ENCODE results near the gene WASHC4.
A peak's percentile ranks its signal among the peaks of the same experiment; 100 is the strongest.

WASHC4 gene

GRCh38 chr12:105083551-105084105 is 23.9 kb upstream of the WASHC4 start:
- peak overlapping the region; percentile 7 for H4K91ac ChIP-seq (ENCODE audit: low read depth, low read length)
- H2AK5ac ChIP-seq (ENCODE audit: low read length), result no peak overlapping the region
- no peak overlapping the region for H2BK120ac ChIP-seq (ENCODE audit: insufficient read depth, low read length, poor library complexity)
- no peak overlapping the region for H3K23ac ChIP-seq (ENCODE audit: low read length)
- H3K79me1 ChIP-seq (ENCODE audit: low read length), result no peaks in the 10 kb centered on the region
- no peak overlapping the region for H2BK12ac ChIP-seq (ENCODE audit: low read length)
- no peak overlapping the region for H3K27ac ChIP-seq (ENCODE audit: low read depth, low read length)
- WGBS (ENCODE audit: extremely low coverage, insufficient coverage, insufficient read length), result no CpG with 5 or more reads among the region's 18 CpGs
- H3K4me2 ChIP-seq (ENCODE audit: low read length), result peak overlapping the region; percentile 68
- H3K18ac ChIP-seq (ENCODE audit: low read length), result no peak overlapping the region
- no peak overlapping the region for H4K12ac ChIP-seq (ENCODE audit: low read depth, low read length)
- no peaks in the 10 kb centered on the region for H3K36me3 ChIP-seq (ENCODE audit: control insufficient read depth in 1 of 2, insufficient read depth in 2 of 2, low read length in 2 of 2)
- no peak overlapping the region for H2BK5ac ChIP-seq (ENCODE audit: low read depth, low read length, poor library complexity)
- H3K9me3 ChIP-seq (ENCODE audit: insufficient read depth, low read depth, low read length), result no peaks in the 10 kb centered on the region
- no peak overlapping the region for H3K9ac ChIP-seq (ENCODE audit: low read length)
- peak overlapping the region; percentile 16 for H4K8ac ChIP-seq (ENCODE audit: low read depth, low read length)
- H3K4me1 ChIP-seq (ENCODE audit: control insufficient read depth in 1 of 2, insufficient read depth in 2 of 2, low read length in 2 of 2), result peaks cover 4 to 9% of the 10 kb centered on the region in 2 experiments
- no peaks in the 10 kb centered on the region for H3K79me2 ChIP-seq (ENCODE audit: control insufficient read depth, insufficient read depth, low read length, poor library complexity)
- no peak overlapping the region for H3K14ac ChIP-seq (ENCODE audit: low read length)
- H3K4me3 ChIP-seq (ENCODE audit: low read depth, low read length), result no peak overlapping the region
- H3K4ac ChIP-seq (ENCODE audit: low read depth, low read length), result no peak overlapping the region
- DNase-seq, result peak; percentile 31 to 47
- H3K27me3 ChIP-seq (ENCODE audit: insufficient read depth, low read length), result peaks cover 5% of the 10 kb centered on the region
- H2AFZ ChIP-seq (ENCODE audit: insufficient read depth, low read length, poor library complexity), result no peak overlapping the region

GRCh38 chr12:105084251-105085250 is 23.0 kb upstream of the WASHC4 start, which contains the start of gene ALDH1L2:
Gene ALDH1L2 (minus strand): TSS chr12:105084458. CDS start chr12:105084436, 22 bp downstream.
- Histone ChIP-seq H3K79me1 (ENCODE audit: low read length) (no peaks in the 10 kb centered on the region), H4K91ac (ENCODE audit: low read depth, low read length) (peak within 1 kb of the TSS; percentile 7), H3K27me3 (ENCODE audit: insufficient read depth, low read length) (peaks cover 5% of the 10 kb centered on the region), H3K14ac (ENCODE audit: low read length) (no peak within 1 kb of the TSS), H2AK5ac (ENCODE audit: low read length) (no peak within 1 kb of the TSS), H3K18ac (ENCODE audit: low read length) (no peak within 1 kb of the TSS), H3K36me3 (ENCODE audit: control insufficient read depth in 1 of 2, insufficient read depth in 2 of 2, low read length in 2 of 2) (no peaks in the 10 kb centered on the region), H2BK5ac (ENCODE audit: low read depth, low read length, poor library complexity) (no peak within 1 kb of the TSS), H3K9ac (ENCODE audit: low read length) (no peak within 1 kb of the TSS), H3K79me2 (ENCODE audit: control insufficient read depth, insufficient read depth, low read length, poor library complexity) (no peaks in the 10 kb centered on the region), H3K4ac (ENCODE audit: low read depth, low read length) (no peak within 1 kb of the TSS), H2BK12ac (ENCODE audit: low read length) (no peak within 1 kb of the TSS), H2BK120ac (ENCODE audit: insufficient read depth, low read length, poor library complexity) (no peak within 1 kb of the TSS), H3K23ac (ENCODE audit: low read length) (no peak within 1 kb of the TSS), H4K12ac (ENCODE audit: low read depth, low read length) (no peak within 1 kb of the TSS), H3K4me3 (ENCODE audit: low read depth, low read length) (peak within 1 kb of the TSS; percentile 71), H4K8ac (ENCODE audit: low read depth, low read length) (peak within 1 kb of the TSS; percentile 16), H3K27ac (ENCODE audit: low read depth, low read length) (no peak within 1 kb of the TSS), H3K4me1 (ENCODE audit: control insufficient read depth in 1 of 2, insufficient read depth in 2 of 2, low read length in 2 of 2) (peaks cover 4 to 9% of the 10 kb centered on the region in 2 experiments), H2AFZ (ENCODE audit: insufficient read depth, low read length, poor library complexity) (peak within 1 kb of the TSS; percentile 31), H3K9me3 (ENCODE audit: insufficient read depth, low read depth, low read length) (no peaks in the 10 kb centered on the region), H3K4me2 (ENCODE audit: low read length) (peak within 1 kb of the TSS; percentile 68)
- DNase-seq, result peak; percentile 77 to 84
- no CpG with 5 or more reads among the region's 75 CpGs for WGBS (ENCODE audit: extremely low coverage, insufficient coverage, insufficient read length)

DNA sequence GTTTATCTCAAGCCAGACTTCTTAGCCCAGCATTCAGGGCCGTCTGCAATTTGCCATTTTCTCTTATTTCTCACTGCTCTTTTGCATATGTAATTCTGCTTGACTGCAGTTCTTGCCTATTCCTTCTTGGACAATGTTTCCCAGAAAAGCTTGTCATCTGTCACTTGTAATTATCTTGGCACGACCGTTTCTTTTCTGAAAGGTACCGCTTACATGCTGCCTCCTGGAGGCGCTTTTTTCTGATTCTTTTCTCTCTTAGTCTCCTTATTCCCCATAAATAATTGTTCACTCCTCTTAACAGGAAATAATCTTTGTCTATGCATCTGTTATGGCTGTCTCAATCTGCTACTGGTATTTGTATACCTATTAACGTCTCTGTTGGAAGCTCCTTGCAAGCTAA is 22.0 kb upstream of the WASHC4 start:
- Histone ChIP-seq H2BK12ac (ENCODE audit: low read length) (no peak overlapping the region), H3K18ac (ENCODE audit: low read length) (no peak overlapping the region), H3K4me2 (ENCODE audit: low read length) (no peak overlapping the region), H2BK5ac (ENCODE audit: low read depth, low read length, poor library complexity) (no peak overlapping the region), H3K4ac (ENCODE audit: low read depth, low read length) (no peak overlapping the region), H4K8ac (ENCODE audit: low read depth, low read length) (no peak overlapping the region), H2AK5ac (ENCODE audit: low read length) (no peak overlapping the region), H3K27ac (ENCODE audit: low read depth, low read length) (no peak overlapping the region), H3K14ac (ENCODE audit: low read length) (no peak overlapping the region), H3K9me3 (ENCODE audit: insufficient read depth, low read depth, low read length) (no peaks in the 10 kb centered on the region), H4K91ac (ENCODE audit: low read depth, low read length) (no peak overlapping the region), H3K27me3 (ENCODE audit: insufficient read depth, low read length) (peaks cover 5% of the 10 kb centered on the region), H3K79me2 (ENCODE audit: control insufficient read depth, insufficient read depth, low read length, poor library complexity) (no peaks in the 10 kb centered on the region), H3K79me1 (ENCODE audit: low read length) (no peaks in the 10 kb centered on the region), H2BK120ac (ENCODE audit: insufficient read depth, low read length, poor library complexity) (no peak overlapping the region), H3K9ac (ENCODE audit: low read length) (no peak overlapping the region), H4K12ac (ENCODE audit: low read depth, low read length) (no peak overlapping the region), H3K4me1 (ENCODE audit: control insufficient read depth in 1 of 2, insufficient read depth in 2 of 2, low read length in 2 of 2) (peaks cover 4 to 9% of the 10 kb centered on the region in 2 experiments), H3K36me3 (ENCODE audit: control insufficient read depth in 1 of 2, insufficient read depth in 2 of 2, low read length in 2 of 2) (no peaks in the 10 kb centered on the region), H3K4me3 (ENCODE audit: low read depth, low read length) (no peak overlapping the region), H2AFZ (ENCODE audit: insufficient read depth, low read length, poor library complexity) (no peak overlapping the region), H3K23ac (ENCODE audit: low read length) (no peak overlapping the region)
- peak in 1 of 2 donors; percentile 12 for DNase-seq
- no CpG with 5 or more reads among the region's 6 CpGs for WGBS (ENCODE audit: extremely low coverage, insufficient coverage, insufficient read length)

DNA sequence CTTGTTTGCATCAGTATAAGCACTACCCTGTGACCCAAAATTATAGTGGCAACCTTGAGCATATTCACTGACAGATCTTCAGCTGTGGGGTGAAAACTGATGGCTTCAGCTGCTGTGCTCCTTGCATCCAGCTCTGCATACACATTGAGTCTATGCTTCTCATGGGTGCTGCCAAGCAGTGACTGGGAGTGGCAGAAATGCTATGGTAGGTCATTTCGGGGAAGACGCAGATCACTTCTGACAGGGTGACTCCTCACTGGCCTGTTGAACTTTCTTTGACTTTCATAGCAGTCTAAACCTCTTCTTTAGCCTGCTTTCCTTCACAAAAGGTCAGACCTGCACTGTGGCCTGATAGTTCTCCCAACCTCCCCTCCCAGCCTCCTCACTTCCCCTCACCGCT is 17.7 kb upstream of the WASHC4 start:
- Histone ChIP-seq H3K9ac (ENCODE audit: low read length) (peak overlapping the region; percentile 31), H2BK5ac (ENCODE audit: low read depth, low read length, poor library complexity) (no peak overlapping the region), H3K4me2 (ENCODE audit: low read length) (no peak overlapping the region), H3K4me1 (ENCODE audit: control insufficient read depth in 1 of 2, insufficient read depth in 2 of 2, low read length in 2 of 2) (no peaks in the 10 kb centered on the region), H2BK12ac (ENCODE audit: low read length) (no peak overlapping the region), H4K91ac (ENCODE audit: low read depth, low read length) (no peak overlapping the region), H4K12ac (ENCODE audit: low read depth, low read length) (no peak overlapping the region), H3K18ac (ENCODE audit: low read length) (no peak overlapping the region), H2BK120ac (ENCODE audit: insufficient read depth, low read length, poor library complexity) (no peak overlapping the region), H3K14ac (ENCODE audit: low read length) (no peak overlapping the region), H2AFZ (ENCODE audit: insufficient read depth, low read length, poor library complexity) (no peak overlapping the region), H3K79me1 (ENCODE audit: low read length) (no peaks in the 10 kb centered on the region), H3K27ac (ENCODE audit: low read depth, low read length) (no peak overlapping the region), H3K79me2 (ENCODE audit: control insufficient read depth, insufficient read depth, low read length, poor library complexity) (no peaks in the 10 kb centered on the region), H4K8ac (ENCODE audit: low read depth, low read length) (no peak overlapping the region), H3K27me3 (ENCODE audit: insufficient read depth, low read length) (no peaks in the 10 kb centered on the region), H3K36me3 (ENCODE audit: control insufficient read depth in 1 of 2, insufficient read depth in 2 of 2, low read length in 2 of 2) (peaks cover 1% of the 10 kb centered on the region in 2 experiments), H2AK5ac (ENCODE audit: low read length) (no peak overlapping the region), H3K9me3 (ENCODE audit: insufficient read depth, low read depth, low read length) (peaks cover under 1% of the 10 kb centered on the region), H3K23ac (ENCODE audit: low read length) (peak overlapping the region; percentile 71), H3K4me3 (ENCODE audit: low read depth, low read length) (no peak overlapping the region), H3K4ac (ENCODE audit: low read depth, low read length) (no peak overlapping the region)
- no CpG with 5 or more reads among the region's 3 CpGs for WGBS (ENCODE audit: extremely low coverage, insufficient coverage, insufficient read length)
- no peak for DNase-seq
